HCT116 (cell line): ENCODE data around the gene PNPO. TPM values are rescaled to one million over a fixed set of nuclear protein-coding genes. Genes with fewer than 3 reads are reported as not detected.

Experiments used
- ATAC-seq: fragments of 200-7000 bp; cut with Tn5 transposase; 2 replicates; pipeline ENCODE4 v1.9.1; 2020; ENCODE audit warnings: mild to moderate bottlenecking, moderate library complexity
- BruUV-seq: library from RNA; stranded (reverse); fragments of 400-500 nt; replicated peaks from 2 replicates; lab custom pipeline; 2021; lab: Mats Ljungman, UMichigan
- CTCF ChIA-PET: fragments of 300-600 bp; sonication (Branson Sonifier 250); formaldehyde crosslinking; loops from one replicate; lab custom pipeline; 2021; ENCODE audit warnings: antibody characterized with exemption; lab: Charles Lee
- POLR2A ChIA-PET: fragments of 300-600, 350-600 bp; sonication (Branson Sonifier 250); formaldehyde crosslinking; loops from one replicate; lab custom pipeline; 2021; ENCODE audit warnings: antibody characterized with exemption; lab: Charles Lee
- RAD21 ChIA-PET, 2 experiments: fragments of 300-600 bp; sonication (Branson Sonifier 250); formaldehyde crosslinking; loops; one replicate each; lab custom pipeline; 2023; ENCODE audit warnings: low total read pairs in 2 of 2; ENCODE audit not compliant: uncharacterized antibody in 2 of 2, unreplicated experiment in 2 of 2, low non-redundant PET in 1 of 2; lab: Charles Lee
- DNase-seq: peaks from one replicate; pipeline ENCODE4 v3.0.0-alpha.2; 2010; ENCODE audit warnings: low read depth, low spot score
- H2AFZ ChIP-seq: fragments of 200-600 bp; shearing (Covaris generic), sonication (generic); 2 replicates; pipeline ENCODE4 v1.6.1; 2017; ENCODE audit warnings: low read depth, mixed run types, mixed read lengths, antibody characterized with exemption, low read length; ENCODE audit not compliant: poor library complexity, severe bottlenecking
- H3K27ac ChIP-seq: 2 replicates; pipeline ENCODE4 v1.5.1; 2012; ENCODE audit warnings: low read depth, low read length
- H3K27me3 ChIP-seq: fragments of 200-600 bp; sonication (generic); 2 replicates; pipeline ENCODE4 v1.6.1; 2016; ENCODE audit warnings: mixed run types, low read length, mixed read lengths; ENCODE audit not compliant: insufficient read depth
- H3K36me3 ChIP-seq, 2 experiments: fragments of 200-500 bp in 1 of 2; fragments of 200-600 bp in 1 of 2; sonication (Bioruptor generic) in 1 of 2; sonication (generic) in 1 of 2; 2 replicates each; pipeline versions ENCODE4 v1.5.1 to v1.6.1; 2014 to 2016; ENCODE audit warnings: low read length in 2 of 2, inconsistent platforms in 1 of 2, mixed read lengths in 1 of 2, mixed run types in 1 of 2; ENCODE audit not compliant: insufficient read depth in 2 of 2, control insufficient read depth in 1 of 2
- H3K4me1 ChIP-seq, 2 experiments: fragments of 200-600 bp in 1 of 2; sonication (generic) in 1 of 2; 2 replicates each; pipeline versions ENCODE4 v1.5.1 to v1.6.1; 2012 to 2017; ENCODE audit warnings: low read length in 2 of 2, inconsistent platforms in 1 of 2, mild to moderate bottlenecking in 1 of 2, mixed read lengths in 1 of 2, mixed run types in 1 of 2, moderate library complexity in 1 of 2; ENCODE audit not compliant: insufficient read depth in 2 of 2, control insufficient read depth in 1 of 2
- H3K4me2 ChIP-seq: fragments of 200-600 bp; sonication (generic); 2 replicates; pipeline ENCODE4 v1.6.1; 2017; ENCODE audit warnings: mixed run types, low read length, mixed read lengths
- H3K4me3 ChIP-seq, 2 experiments: fragments of 200-600 bp in 1 of 2; sonication (generic) in 1 of 2; replicated peaks in 1 of 2; 2 replicates each; pipeline ENCODE4 v1.5.1; 2011 to 2016; ENCODE audit warnings: low read length in 2 of 2, control low read depth in 1 of 2, low read depth in 1 of 2, mild to moderate bottlenecking in 1 of 2, mixed read lengths in 1 of 2, mixed run types in 1 of 2
- H3K79me2 ChIP-seq: fragments of 200-600 bp; sonication (generic); 2 replicates; pipeline ENCODE4 v1.6.1; 2017; ENCODE audit warnings: mild to moderate bottlenecking, mixed run types, low read length, moderate library complexity, mixed read lengths; ENCODE audit not compliant: insufficient read depth
- H3K9ac ChIP-seq: fragments of 200-600 bp; sonication (generic); 2 replicates; pipeline ENCODE4 v1.6.1; 2016; ENCODE audit warnings: low read length, mixed read lengths
- H3K9me2 ChIP-seq: fragments of 200-600 bp; sonication (generic), shearing (Covaris generic); 2 replicates; pipeline ENCODE4 v1.6.1; 2017; ENCODE audit warnings: mixed run types, mild to moderate bottlenecking, moderate library complexity; ENCODE audit not compliant: insufficient read depth
- H3K9me3 ChIP-seq, 2 experiments: fragments of 200-500 bp in 1 of 2; fragments of 200-600 bp in 1 of 2; sonication (Bioruptor generic) in 1 of 2; sonication (generic) in 1 of 2; 2 replicates each; pipeline ENCODE4 v1.6.1; 2014 to 2017; ENCODE audit warnings: low read length in 2 of 2, mixed read lengths in 2 of 2, inconsistent platforms in 1 of 2, low read depth in 1 of 2, mild to moderate bottlenecking in 1 of 2, mixed run types in 1 of 2, moderate library complexity in 1 of 2; ENCODE audit not compliant: control insufficient read depth in 1 of 2, insufficient read depth in 1 of 2
- H4K20me1 ChIP-seq: fragments of 200-600 bp; sonication (generic), shearing (Covaris generic); 2 replicates; pipeline ENCODE4 v1.6.1; 2017; ENCODE audit warnings: mixed run types, mild to moderate bottlenecking, moderate library complexity; ENCODE audit not compliant: insufficient read depth
- ATF3 ChIP-seq: IDR thresholded peaks from 2 replicates; pipeline ENCODE4 v1.6.1; 2012
- CBX3 ChIP-seq: IDR thresholded peaks from 2 replicates; pipeline ENCODE4 v1.6.1; 2012; ENCODE audit warnings: low read depth
- CEBPB ChIP-seq: IDR thresholded peaks from 2 replicates; pipeline ENCODE4 v1.6.1; 2012; ENCODE audit warnings: low read depth
- CTCF ChIP-seq, 3 experiments: fragments of 200-600 bp in 1 of 3; sonication (generic) in 1 of 3; IDR thresholded peaks in 2 of 3; conservative IDR thresholded peaks in 1 of 3; 2 replicates each; pipeline ENCODE4 v1.5.1; 2012 to 2017; ENCODE audit warnings: low read depth in 2 of 3, low read length in 2 of 3, antibody characterized with exemption in 1 of 3, borderline replicate concordance in 1 of 3, control low read depth in 1 of 3, mild to moderate bottlenecking in 1 of 3, mixed read lengths in 1 of 3, mixed run types in 1 of 3, moderate library complexity in 1 of 3; ENCODE audit not compliant: insufficient read depth in 1 of 3
- EGR1 ChIP-seq: IDR thresholded peaks from 2 replicates; pipeline ENCODE4 v1.6.1; 2012; ENCODE audit warnings: low read depth
- EZH2 ChIP-seq: fragments of 200-600 bp; sonication (generic); IDR thresholded peaks from 2 replicates; pipeline ENCODE4 v1.6.1; 2017; ENCODE audit warnings: antibody characterized with exemption, mixed run types
- FOSL1 ChIP-seq: IDR thresholded peaks from 2 replicates; pipeline ENCODE4 v1.6.1; 2012; ENCODE audit warnings: low read depth
- JUND ChIP-seq: IDR thresholded peaks from 2 replicates; pipeline ENCODE4 v1.6.1; 2012
- POLR2AphosphoS5 ChIP-seq: IDR thresholded peaks from 2 replicates; pipeline ENCODE4 v1.6.1; 2011; ENCODE audit warnings: mild to moderate bottlenecking, low read depth, low read length, moderate library complexity
- RAD21 ChIP-seq: IDR thresholded peaks from 2 replicates; pipeline ENCODE4 v1.6.1; 2012; ENCODE audit warnings: low read depth, mild to moderate bottlenecking
- REST ChIP-seq: IDR thresholded peaks from 2 replicates; pipeline ENCODE4 v1.6.1; 2012; ENCODE audit warnings: low read depth
- SIN3A ChIP-seq: IDR thresholded peaks from 2 replicates; pipeline ENCODE4 v1.6.1; 2012; ENCODE audit warnings: low read depth
- SP1 ChIP-seq: IDR thresholded peaks from 2 replicates; pipeline ENCODE4 v1.6.1; 2012; ENCODE audit warnings: low read depth
- SRF ChIP-seq: IDR thresholded peaks from 2 replicates; pipeline ENCODE4 v1.6.1; 2012; ENCODE audit warnings: low read depth
- ZBTB33 ChIP-seq: IDR thresholded peaks from 2 replicates; pipeline ENCODE4 v1.6.1; 2011; ENCODE audit warnings: mild to moderate bottlenecking, low read length, moderate library complexity; ENCODE audit not compliant: insufficient replicate concordance; ENCODE audit errors: extremely low read depth
- ZFX ChIP-seq: fragments of 450-650 bp; IDR thresholded peaks from 2 replicates; pipeline ENCODE4 v1.6.1; 2017
- ZNF274 ChIP-seq: fragments of 200-500 bp; sonication (Bioruptor generic); IDR thresholded peaks from 2 replicates; pipeline ENCODE4 v1.6.1; 2014; ENCODE audit warnings: mild to moderate bottlenecking, low read depth, low read length, inconsistent platforms
- intact Hi-C: fragments of 100-400 bp; cut with micrococcal nuclease; formaldehyde crosslinking; loops from 2 replicates; pipeline ENCODE4 v1.10.0; 2022
- total RNA-seq: library from RNA; stranded (reverse); gene quantifications from one replicate; pipeline ENCODE4 v1.2.1, GENCODE V29; 2021; ENCODE audit not compliant: unreplicated experiment

Gene PNPO
- total RNA-seq, 1 experiment from 2014 or later: 74.9 TPM

GRCh38 chr17:47973541-47973940 lies 32.2 kb downstream of the PNPO start:
- ChIA-PET RAD21 (no interaction called here), POLR2A (no interaction called here), CTCF (no interaction called here)
- DNase-seq: no peak
- intact Hi-C loops: no loop called here
- H3K27ac ChIP-seq: no peak overlapping the region
- BruUV-seq: no TSS peak
- H3K27me3 ChIP-seq: no peaks in the 10 kb centered on the region
- TF ChIP-seq POLR2AphosphoS5 (no peak), ATF3 (no peak), SIN3A (no peak), JUND (no peak), EGR1 (no peak), ZFX (no peak), FOSL1 (no peak), RAD21 (no peak), ZBTB33 (no peak), ZNF274 (no peak), REST (no peak), SP1 (no peak), CTCF (IDR thresholded peaks at IDR 0.05 in 2 of 3, conservative IDR thresholded peaks at IDR 0.05 in 1 of 3; ENCODE audit: borderline replicate concordance in 1 of 3, insufficient read depth in 1 of 3, low read depth in 2 of 3, low read length in 2 of 3) (no peak), EZH2 (no peak), CBX3 (no peak), CEBPB (no peak), SRF (no peak)
- peaks cover 6 to 25% of the 10 kb centered on the region in 2 experiments; a peak in 3 of 4 replicates for H3K4me1 ChIP-seq
- peaks cover 28 to 31% of the 10 kb centered on the region in 2 experiments; a peak in 3 of 4 replicates for H3K36me3 ChIP-seq
- no peak overlapping the region for H3K4me3 ChIP-seq
- H3K4me2 ChIP-seq: no peak overlapping the region
- no peaks in the 10 kb centered on the region for H4K20me1 ChIP-seq
- H3K9me3 ChIP-seq: no peaks in the 10 kb centered on the region
- no peak overlapping the region for H3K9ac ChIP-seq
- no peak overlapping the region for H2AFZ ChIP-seq
- H3K79me2 ChIP-seq: peaks cover 20% of the 10 kb centered on the region
- ATAC-seq: no peak
- H3K9me2 ChIP-seq: no peaks in the 10 kb centered on the region
